DLD1 (cell line): Measurements from ENCODE around the gene SNAI1.
"Not testable (repeated sequence)": the region's sequence is repeated elsewhere in the genome, so short reads cannot be mapped to it uniquely, and the experiment has no call there.

Experiments used
- in situ Hi-C: cut with HindIII; loops from 2 replicates; pipeline ENCODE4 v1.10.0; 2017; ENCODE audit warnings: low sequenced_read_pairs

The SNAI1 gene

DNA sequence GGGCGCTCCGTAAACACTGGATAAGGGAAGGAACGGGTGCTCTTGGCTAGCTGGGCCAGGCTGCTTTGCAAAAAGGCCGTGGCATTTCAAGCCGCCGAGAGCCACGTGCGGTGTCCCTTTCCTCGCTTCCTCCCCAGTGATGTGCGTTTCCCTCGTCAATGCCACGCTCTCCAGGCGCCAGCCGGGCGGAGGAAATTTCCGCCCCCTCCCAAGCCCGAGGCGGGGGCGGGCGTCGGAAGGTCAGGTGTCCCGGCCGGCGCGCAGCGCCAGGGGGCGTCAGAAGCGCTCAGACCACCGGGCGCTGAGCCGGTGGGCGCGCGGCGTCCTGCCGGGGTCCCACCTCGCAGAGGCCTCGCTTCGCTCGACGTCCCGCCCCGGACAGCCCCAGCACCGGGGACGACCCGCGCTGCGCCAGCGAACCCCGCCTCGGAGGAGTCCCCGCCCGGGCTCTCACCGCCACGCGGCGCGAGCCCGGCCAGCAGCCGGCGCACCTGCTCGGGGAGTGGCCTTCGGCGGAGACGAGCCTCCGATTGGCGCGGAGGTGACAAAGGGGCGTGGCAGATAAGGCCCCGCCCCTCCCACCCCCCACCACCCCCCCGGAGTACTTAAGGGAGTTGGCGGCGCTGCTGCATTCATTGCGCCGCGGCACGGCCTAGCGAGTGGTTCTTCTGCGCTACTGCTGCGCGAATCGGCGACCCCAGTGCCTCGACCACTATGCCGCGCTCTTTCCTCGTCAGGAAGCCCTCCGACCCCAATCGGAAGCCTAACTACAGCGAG is at the start of gene SNAI1:
Gene SNAI1, plus strand, starts transcription at position 635 of the 777 bp plus-strand sequence. Its CDS starts 80 bp downstream, at position 715.
- in situ Hi-C loops, result no loop called here

DNA sequence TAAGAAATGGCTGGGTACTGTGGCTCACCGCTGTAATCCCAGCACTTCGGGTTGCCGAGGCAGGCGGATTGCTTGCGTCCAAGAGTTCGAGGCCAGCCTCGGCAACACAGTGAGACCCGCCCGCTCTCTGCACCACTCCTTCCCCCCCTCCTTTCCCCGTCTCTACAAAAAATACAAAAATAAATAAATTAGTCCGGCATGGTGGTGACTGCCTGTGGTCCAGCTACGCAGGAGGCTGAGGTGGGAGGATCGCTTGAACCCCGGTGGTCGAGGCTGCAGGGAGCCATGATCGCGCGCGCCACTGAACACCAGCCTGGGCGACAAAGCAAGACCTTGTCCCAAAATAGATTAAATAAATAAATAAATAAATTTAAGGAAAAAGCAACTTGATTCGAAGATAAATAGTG is 47.0 kb upstream of the SNAI1 start:
- in situ Hi-C loops, result no loop called here

DNA sequence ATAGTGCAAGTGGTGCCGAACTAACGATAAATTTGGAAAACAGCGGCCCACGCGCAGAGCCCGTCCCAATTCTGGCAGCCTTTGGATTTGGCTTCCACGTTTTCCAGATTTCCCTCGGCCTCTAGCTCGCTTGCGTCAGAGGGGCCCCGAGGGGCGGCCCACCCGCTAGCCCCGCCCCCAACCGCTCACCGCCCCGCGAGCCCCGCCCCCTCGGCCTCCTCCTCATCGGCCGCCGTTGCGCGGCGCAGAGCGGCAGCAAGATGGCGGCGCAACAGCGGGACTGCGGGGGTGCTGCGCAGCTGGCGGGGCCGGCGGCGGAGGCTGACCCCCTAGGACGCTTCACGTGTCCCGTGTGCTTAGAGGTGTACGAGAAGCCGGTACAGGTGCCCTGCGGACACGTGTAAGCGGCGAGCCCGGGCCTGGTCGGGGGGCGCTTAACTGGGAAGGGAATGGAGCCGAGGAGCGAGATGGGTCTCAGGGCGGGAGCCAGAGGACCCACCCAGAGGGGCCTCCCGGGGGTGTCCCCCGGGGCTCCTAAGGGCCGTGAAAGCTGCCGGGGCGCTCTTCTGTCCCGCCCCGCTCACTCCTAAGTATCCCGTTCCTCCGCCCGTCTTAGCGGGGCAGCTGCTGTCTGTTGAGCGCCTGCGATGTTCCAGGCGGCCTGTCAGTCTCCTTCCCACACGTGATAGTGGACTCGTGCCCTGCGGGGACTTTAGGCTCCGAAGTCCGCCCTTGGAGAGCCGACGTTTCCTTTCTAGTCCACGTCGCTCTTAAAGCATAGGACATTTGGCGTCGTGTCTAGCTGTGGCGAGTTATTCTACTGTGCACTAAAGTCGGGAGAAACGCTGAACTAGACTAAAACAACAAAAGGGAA is 46.4 kb upstream of the SNAI1 start, which contains the start of gene RNF114:
Gene RNF114, plus strand, starts transcription at position 245 of the 874 bp plus-strand sequence. Its CDS starts 16 bp downstream, at position 261.
- in situ Hi-C loops, result no loop called here

DNA sequence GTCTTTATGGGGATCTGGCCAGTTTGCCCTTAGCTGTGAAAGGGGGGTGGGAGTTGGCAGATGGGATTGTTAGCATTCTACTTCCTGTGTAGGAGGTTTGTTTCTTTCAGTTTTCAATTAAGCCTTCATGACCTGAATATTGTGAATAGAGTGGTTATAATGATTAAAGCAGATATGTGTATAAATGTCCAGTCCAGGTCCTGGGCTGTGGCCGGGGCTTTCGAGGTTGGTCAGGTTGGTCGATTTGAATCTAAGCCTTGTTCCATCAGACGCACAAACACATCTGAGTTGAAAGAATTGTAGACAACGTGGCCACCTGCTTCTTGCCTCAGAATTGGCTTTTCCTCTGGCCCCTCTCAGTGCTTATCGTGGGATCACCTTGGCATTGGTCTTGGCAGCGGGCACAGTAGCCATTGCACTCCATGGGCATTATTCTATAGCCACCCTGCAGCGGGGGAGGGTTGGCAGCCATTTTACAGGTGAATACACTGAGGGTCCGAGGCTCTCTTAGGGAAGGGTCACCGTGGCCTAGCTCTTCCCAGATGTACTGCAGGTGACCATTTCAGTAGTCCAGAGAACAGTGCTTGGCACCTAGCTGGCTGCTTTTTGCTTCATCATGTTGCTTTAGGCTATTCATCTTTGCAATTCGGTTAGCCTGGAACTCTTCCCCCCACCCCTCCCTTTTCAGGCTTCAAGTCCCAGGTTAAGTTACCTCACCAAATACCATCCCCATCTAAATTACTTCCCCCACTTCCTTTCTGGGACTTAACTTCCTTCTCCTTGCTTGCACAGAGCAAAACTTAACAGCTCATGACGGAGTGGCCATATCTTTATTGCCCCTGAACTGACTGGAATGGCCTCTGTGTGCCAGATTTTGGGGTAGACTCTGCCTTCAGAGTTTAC is 45.5 kb upstream of the SNAI1 start:
- in situ Hi-C loops, result no loop called here

DNA sequence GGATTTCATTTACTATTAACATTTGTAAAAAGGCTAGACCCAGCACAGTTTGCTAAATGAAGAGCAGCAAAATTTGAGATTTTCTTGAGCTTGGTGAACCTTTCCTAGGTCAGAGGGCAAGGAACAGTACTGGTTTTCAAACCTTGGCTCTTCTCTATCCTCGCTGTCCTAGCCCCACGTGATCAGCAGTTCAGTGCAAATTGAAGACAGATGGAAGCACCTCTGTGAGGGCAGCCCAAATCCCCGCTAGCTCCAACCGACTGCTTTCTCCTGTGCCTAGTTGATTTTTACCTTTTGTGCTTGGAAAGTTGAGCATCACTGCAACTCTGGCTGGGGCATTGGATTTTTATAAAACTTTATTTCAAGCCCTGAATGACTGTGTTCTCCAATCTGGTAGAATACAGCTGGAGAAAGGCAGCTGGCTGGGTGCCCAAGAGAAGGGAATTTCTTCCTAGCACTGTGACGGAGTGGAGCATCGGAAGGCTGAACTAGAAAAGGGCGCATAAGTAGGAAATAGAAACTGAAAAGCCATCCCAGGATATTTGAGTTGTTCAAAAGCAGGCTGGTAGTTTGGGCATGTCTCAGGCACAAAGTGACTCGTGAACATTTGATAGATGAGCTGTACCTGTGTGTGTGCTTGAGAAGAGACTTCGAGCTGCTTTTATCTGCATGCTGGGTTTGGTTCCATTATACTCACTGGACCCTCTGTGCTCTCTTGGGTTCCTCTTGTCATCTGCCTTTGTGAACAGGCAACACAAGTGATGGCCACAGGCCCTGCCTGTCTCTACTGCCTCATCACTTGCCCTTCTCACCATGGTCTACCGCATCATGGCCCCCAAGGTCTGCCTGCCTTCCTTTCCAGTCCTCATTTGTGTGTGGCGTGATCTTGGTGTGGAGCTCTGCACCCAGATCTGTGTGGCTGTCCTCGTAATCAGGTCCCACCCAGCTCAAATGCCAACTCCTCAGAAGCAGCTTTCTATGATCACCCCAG is 44.3 kb upstream of the SNAI1 start:
- in situ Hi-C loops, result no loop called here

DNA sequence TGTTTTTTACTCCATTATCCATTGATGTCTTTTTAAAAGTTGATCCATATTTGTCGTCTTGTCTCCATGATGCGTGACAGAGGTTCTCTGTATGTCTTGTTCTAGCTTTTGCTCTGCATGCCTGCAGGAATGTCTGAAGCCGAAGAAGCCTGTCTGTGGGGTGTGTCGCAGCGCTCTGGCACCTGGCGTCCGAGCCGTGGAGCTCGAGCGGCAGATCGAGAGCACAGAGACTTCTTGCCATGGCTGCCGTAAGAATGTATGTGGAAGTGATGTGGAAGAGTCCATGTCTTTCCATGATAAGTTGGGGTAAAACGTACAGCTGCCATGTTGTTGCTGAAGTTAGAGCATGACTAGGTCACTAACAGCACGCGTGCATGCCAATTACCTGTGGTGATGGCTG is 41.3 kb upstream of the SNAI1 start:
- in situ Hi-C loops, result no loop called here

DNA sequence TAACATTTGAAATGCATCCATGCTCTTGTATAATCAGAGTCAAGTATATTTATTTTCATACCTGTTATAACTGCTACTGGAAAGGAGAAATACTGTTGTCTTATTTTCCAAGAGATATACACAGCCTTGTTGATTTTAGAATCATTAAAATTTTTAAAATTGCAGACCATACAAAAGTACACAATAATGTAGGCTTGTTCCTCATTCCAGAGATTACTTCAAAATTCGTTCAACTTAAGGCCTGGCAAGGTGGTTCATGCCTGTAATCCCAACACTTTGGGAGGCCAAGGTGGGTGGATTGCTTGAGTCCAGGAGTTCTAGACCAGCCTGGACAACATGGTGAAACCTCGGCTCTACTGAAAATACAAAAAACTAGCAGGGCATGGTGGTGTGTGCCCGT is 40.5 kb upstream of the SNAI1 start:
- in situ Hi-C loops, result no loop called here

DNA sequence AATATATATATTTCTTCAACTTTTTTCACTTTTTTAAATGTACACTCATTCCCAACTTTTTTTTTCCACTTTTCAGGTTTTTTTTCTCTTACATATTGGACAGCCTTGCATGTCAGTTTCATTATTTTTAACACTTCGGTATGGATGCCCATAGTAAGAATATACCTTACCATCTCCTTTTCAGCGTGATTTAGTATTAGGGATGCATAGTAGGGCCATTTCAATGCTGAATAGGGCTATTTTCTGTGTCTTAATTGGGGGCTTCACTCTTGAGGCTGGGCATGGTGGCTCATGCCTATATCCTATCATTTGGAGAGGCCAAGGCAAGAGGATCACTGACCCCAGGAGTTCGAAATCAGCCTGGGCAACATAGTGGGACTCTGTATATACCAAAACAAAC is 39.8 kb upstream of the SNAI1 start:
- in situ Hi-C loops, result no loop called here

DNA sequence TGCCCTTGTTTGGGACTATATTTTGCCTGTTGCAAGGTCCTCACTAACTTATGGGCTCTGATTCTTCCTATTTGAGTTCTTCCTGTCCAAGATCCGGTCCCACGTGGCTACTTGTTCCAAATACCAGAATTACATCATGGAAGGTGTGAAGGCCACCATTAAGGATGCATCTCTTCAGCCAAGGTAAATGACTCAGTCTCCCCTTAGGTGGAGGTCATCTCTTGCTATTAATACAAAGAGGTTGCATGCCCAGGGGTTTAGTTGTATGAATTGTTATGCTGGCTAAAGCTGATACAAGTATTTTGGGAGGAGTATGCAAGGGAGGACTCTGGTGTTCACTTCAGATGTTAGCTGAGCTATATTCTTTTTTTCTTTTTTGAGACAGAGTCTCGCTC is 37.5 kb upstream of the SNAI1 start:
- in situ Hi-C loops, result no loop called here

DNA sequence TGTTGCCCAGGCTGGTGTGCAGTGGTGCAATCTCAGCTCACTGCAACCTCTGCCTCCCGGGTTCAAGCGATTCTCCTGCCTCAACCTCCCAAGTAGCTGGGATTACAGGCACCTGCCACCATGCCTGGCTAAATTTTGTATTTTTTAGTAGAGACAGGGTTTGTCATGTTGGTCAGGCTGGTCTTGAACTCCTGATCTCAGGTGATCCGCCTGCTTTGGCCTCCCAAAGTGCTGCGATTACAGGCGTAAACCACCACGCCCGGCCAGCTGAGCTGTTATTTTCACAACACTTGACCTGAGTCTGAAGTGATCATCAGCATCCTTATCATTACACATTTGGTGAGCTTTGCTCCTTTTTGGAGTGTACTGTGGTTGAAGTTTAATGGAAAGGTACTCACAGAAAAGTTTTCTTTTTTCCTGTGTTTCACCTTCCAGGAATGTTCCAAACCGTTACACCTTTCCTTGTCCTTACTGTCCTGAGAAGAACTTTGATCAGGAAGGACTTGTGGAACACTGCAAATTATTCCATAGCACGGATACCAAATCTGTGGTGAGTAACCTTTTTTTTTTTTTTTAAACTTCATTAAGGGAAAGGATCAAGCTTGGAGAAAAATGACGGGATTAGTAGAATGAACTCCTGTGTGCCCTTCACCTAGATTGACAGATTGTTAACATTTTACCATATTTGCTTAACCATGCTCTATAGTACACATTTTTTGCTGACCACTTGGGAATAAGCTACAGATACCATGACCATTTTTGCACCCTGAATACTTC is 36.9 kb upstream of the SNAI1 start:
- in situ Hi-C loops, result no loop called here

DNA sequence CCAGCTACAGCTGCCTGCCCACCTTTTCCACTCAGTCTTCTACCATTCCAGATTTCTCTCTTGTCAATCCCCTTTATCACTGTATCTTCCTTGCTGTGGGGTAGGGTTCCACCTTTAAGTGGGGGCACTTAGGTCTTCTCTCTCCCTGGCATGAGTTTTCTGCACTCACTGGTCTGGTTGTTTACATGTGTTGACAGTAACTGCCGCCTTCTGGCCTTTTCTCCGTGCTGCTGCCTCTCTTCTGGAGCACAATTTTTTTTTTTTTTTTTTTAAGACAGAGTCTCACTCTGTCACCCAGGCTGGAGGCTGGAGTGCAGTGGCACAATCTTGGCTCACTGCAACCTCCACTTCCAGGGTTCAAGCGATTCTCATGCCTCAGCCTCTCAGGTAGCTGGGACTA is 34.6 kb upstream of the SNAI1 start:
- in situ Hi-C loops, result no loop called here

DNA sequence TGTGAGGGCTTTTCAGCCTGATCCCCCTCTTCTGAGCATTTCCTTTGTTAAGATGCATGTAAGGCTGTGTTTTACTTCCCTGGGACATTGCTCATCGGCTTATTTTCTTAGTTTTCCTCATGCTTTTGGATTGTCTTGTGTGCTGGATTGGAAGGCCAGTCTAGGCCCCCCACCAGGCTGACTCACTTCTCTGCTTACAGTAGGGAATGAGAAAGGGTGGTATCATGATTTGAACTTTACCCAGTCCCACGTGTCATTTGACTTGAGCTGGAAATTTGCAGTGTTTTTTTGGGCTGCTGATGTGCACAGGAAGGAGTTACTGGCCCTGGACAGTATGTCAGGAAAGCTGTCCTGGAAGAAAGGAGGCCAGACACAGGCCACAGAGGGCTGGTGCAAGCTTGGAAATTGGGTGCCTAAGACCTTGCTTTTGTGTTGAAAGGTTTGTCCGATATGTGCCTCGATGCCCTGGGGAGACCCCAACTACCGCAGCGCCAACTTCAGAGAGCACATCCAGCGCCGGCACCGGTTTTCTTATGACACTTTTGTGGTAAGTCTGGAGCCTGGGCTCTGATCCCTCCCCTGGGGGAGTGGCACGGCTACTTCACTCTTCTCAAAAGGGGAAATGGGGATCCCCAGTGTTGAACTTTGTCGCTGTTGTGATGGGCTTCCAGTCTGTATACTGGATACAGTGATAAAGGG is 33.8 kb upstream of the SNAI1 start:
- in situ Hi-C loops, result no loop called here

DNA sequence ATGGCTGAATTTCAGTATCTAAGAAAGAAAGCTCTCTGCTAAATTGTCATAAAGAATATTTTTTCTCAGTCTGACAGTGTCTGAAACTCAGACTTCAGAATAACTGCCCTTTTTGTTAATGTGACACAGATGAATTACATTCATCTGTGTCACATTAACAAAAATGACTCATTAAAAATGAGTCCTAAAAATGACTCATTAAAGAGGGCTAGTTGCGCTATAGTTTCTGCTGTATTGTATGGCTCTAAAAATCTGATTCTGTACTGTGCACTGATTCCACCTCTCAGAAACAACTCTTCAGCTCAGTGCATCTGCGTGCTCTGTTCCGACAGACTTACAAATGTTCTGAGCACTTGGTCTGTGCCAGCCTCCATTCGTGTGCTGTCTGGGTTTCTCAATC is 31.6 kb upstream of the SNAI1 start:
- in situ Hi-C loops, result no loop called here

DNA sequence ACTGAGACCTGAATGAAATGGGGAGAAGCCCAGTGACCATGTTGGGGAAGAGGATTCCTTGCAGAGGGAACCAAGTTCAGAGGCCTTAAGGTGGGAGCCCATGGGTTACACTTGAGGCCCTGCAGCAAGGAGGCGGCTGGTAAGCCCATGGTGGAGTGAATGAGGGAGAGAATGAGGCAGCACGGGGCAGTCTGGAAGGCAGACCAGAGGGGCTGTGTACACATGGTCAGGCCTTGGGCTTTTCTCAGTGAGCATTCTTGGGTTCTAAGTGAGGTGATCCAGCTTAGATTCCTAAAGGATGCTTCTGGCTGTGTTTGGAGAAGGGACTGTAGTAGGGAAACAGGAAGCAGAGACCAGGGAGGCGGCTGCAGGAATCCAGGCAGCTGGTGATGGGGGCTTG is 27.6 kb upstream of the SNAI1 start:
- in situ Hi-C loops, result no loop called here

DNA sequence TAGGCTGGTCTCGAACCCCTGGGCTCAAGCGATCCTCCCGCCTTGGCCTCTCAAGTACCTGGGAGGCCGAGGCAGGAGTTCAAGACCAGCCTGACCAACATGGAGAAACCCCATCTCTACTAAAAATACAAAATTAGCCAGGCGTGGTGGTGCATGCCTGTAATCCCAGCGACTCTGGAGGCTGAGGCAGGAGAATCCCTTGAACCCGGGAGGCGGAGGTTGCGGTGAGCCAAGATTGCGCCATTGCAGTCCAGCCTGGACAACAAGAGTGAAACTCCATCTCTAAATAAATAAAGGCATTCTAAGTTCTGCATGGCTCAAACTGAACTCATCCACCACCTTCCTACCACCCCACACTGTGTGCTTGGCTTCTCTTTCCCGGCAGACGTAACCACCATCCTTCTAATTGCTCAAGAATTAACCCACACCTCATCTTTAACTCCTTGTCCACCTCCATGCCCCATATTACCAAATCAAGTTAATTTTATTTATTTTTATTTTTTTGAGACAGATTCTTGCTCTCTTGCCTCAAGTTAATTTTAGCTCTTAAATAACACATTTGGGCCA is 26.9 kb upstream of the SNAI1 start:
- in situ Hi-C loops, result not testable (repeated sequence)

DNA sequence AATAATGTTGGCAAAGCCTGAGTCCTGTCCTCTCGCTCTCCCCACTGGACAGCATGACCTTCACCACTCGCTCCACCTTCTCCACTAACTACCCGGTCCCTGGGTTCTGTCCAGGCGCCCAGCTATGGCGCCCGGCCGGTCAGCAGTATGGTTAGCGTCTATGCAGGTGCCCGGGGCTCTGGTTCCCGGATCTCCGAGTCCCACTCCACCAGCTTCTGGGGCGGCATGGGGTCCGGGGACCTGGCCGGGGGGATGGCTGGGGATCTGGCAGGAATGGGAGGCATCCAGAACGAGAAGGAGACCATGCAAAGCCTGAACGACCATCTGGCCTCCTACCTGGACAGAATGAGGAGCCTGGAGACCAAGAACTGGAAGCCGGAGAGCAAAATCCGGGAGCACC is 26.1 kb upstream of the SNAI1 start:
- in situ Hi-C loops, result no loop called here

DNA sequence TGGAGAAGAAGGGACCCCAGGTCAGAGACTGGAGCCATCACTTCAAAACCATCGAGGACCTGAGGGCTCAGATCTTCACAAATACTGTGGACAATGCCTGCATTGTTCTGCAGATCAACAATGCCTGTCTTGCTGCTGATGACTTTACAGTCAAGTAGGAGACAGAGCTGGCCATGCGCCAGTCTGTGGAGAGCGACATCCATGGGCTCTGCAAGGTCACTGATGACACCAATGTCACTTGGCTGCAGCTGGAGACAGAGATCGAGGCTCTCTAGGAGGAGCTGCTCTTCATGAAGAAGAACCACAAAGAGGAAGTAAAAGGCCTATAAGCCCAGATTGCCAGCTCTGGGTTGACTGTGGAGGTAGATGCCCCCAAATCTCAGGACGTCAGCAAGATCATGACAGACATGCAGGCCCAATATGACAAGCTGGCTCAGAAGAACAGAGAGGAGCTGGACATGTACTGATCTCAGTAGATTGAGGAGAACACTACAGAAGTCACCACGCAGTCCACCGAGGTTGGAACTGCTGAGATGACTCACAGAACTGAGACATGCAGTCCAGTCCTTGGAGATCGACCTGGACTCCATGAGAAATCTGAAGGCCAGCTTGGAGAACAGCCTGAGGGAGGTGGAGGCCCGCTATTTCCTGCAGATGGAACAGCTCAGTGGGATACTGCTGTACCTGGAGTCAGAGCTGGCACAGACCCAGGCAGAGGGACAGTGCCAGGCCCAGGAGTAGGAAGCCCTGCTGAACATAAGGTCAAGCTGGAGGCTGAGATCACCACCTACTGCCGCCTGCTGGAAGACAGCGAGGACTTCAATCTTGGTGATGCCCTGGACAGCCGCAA is 25.5 kb upstream of the SNAI1 start:
- in situ Hi-C loops, result not testable (repeated sequence)
